ENCODE results near the gene GLRX2.
A peak's percentile ranks its signal among the peaks of the same experiment; 100 is the strongest.
"Not testable (repeated sequence)": the region's sequence is repeated elsewhere in the genome, so short reads cannot be mapped to it uniquely, and the experiment has no call there.

The GLRX2 gene

GRCh38 chr1:193060938-193061337 lies 44.3 kb downstream of the GLRX2 start:
- Histone ChIP-seq H3K9me3 (ENCODE audit: control insufficient read depth in 1 of 2, low read length in 2 of 2) (no peaks in the 10 kb centered on the region), H3K27me3 (ENCODE audit: low read depth, low read length) (no peaks in the 10 kb centered on the region), H3K4me3 (ENCODE audit: low read depth in 1 of 2, low read length in 2 of 2) (peak overlapping the region; percentile 79 to 82), H3K4me1 (ENCODE audit: control insufficient read depth in 1 of 2, insufficient read depth in 2 of 2, low read length in 2 of 2) (peaks cover 14 to 16% of the 10 kb centered on the region in 2 donors), H3K36me3 (ENCODE audit: control insufficient read depth in 1 of 2, insufficient read depth in 2 of 2, low read length in 2 of 2) (peaks cover 0 to 6% of the 10 kb centered on the region in 2 donors), H3K27ac (ENCODE audit: low read length) (peak overlapping the region; percentile 93)

DNA sequence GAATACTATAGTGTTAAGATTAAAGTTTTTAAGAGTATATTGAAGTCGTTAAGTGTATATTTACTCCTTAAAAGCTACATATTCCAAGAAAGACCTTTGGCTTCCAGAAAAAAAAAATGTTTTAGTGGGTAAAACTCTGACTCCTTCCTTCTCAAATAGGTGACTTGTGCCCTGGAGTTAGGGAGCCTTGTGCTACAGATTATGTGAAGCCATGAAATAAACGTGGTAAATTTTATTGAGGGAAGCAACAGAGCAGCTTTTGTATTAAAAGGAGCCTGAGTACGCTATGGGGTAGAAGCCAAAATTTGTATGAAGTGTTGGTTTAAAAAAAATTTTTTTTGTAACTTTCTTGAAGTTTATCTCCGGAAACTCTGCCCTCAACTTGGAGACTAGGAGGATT lies 44.8 kb downstream of the GLRX2 start:
- Histone ChIP-seq H3K36me3 (ENCODE audit: control insufficient read depth in 1 of 2, insufficient read depth in 2 of 2, low read length in 2 of 2) (peaks cover 0 to 6% of the 10 kb centered on the region in 2 donors), H3K27ac (ENCODE audit: low read length) (peak overlapping the region; percentile 93), H3K4me3 (ENCODE audit: low read depth in 1 of 2, low read length in 2 of 2) (peak overlapping the region; percentile 79 to 82), H3K4me1 (ENCODE audit: control insufficient read depth in 1 of 2, insufficient read depth in 2 of 2, low read length in 2 of 2) (peaks cover 14 to 16% of the 10 kb centered on the region in 2 donors), H3K27me3 (ENCODE audit: low read depth, low read length) (no peaks in the 10 kb centered on the region), H3K9me3 (ENCODE audit: control insufficient read depth in 1 of 2, low read length in 2 of 2) (no peaks in the 10 kb centered on the region)

DNA sequence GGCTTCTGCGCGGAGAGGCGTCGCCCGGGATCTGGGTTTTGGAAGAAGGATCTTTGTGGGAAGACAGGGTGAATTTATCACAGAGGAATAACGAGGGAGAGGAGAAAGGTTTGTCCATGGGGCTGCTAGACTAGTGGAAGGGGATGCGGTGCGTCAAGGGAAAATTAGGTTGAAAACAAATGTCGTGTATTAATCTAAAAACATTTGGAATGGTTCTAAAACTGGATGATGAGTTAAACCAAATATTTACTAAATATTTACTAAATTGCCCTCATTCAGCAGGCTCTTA lies 45.2 kb downstream of the GLRX2 start:
- Histone ChIP-seq H3K9me3 (ENCODE audit: control insufficient read depth in 1 of 2, low read length in 2 of 2) (no peaks in the 10 kb centered on the region), H3K36me3 (ENCODE audit: control insufficient read depth in 1 of 2, insufficient read depth in 2 of 2, low read length in 2 of 2) (peaks cover 0 to 6% of the 10 kb centered on the region in 2 donors), H3K4me1 (ENCODE audit: control insufficient read depth in 1 of 2, insufficient read depth in 2 of 2, low read length in 2 of 2) (peaks cover 14 to 16% of the 10 kb centered on the region in 2 donors), H3K27ac (ENCODE audit: low read length) (peak overlapping the region; percentile 93), H3K27me3 (ENCODE audit: low read depth, low read length) (no peaks in the 10 kb centered on the region), H3K4me3 (ENCODE audit: low read depth in 1 of 2, low read length in 2 of 2) (peak overlapping the region; percentile 79 to 82)

- peaks cover 14 to 16% of the 10 kb centered on the region in 2 donors for H3K4me1 ChIP-seq (ENCODE audit: control insufficient read depth in 1 of 2, insufficient read depth in 2 of 2, low read length in 2 of 2)
- peak within 1 kb of the TSS; percentile 79 to 82 for H3K4me3 ChIP-seq (ENCODE audit: low read depth in 1 of 2, low read length in 2 of 2)
- no peaks in the 10 kb centered on the region for H3K27me3 ChIP-seq (ENCODE audit: low read depth, low read length)
- H3K27ac ChIP-seq (ENCODE audit: low read length), result peak within 1 kb of the TSS; percentile 93
- H3K9me3 ChIP-seq (ENCODE audit: control insufficient read depth in 1 of 2, low read length in 2 of 2), result no peaks in the 10 kb centered on the region
- peaks cover 0 to 6% of the 10 kb centered on the region in 2 donors for H3K36me3 ChIP-seq (ENCODE audit: control insufficient read depth in 1 of 2, insufficient read depth in 2 of 2, low read length in 2 of 2)
Measured at GRCh38 chr1:193059282-193060114, 45.7 kb downstream of the GLRX2 start, which contains the start of the genes RO60 and UCHL5. TSS of gene RO60 (plus strand) at chr1:193059612. CDS start at chr1:193069055, 9,443 bp downstream. TSS of gene UCHL5 (minus strand) at chr1:193059360. CDS start at chr1:193059260, 100 bp downstream.

DNA sequence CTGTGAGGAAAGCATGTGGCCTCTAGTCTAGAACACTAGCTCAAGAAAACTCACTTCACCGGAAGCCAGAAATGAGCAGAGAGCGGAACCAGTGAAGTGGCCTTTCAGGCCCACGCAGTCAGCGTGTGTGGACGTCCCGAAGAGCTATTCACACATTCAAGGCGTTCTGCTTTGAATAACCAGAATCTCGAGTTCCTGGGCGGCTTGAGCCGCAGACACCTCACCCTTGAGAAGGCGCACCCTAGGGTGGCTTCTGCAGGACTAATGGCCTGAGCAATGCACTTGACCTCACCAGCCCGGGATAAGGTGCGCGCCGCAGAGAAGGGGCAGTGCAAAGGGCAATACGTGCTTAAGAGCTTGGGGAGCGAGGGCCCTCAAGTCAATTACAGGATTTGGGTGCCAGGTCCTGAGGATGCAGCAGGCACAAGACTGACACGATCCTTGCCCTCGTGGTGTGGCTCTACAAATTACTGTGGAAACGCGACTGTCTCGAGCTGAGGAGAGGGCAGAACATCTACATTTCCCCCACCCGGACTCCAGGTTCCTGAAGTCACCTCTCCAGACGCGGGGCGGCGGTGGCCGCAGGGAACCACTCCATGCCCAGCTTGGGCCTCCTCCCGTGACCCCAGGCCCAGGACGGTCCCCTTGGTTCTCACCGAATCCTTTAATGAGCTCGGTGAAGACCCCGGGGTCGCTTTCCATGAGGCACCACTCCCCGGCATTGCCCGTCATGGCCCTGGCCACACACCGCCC lies 46.5 kb downstream of the GLRX2 start:
- Histone ChIP-seq H3K4me1 (ENCODE audit: control insufficient read depth in 1 of 2, insufficient read depth in 2 of 2, low read length in 2 of 2) (peaks cover 14 to 16% of the 10 kb centered on the region in 2 donors), H3K9me3 (ENCODE audit: control insufficient read depth in 1 of 2, low read length in 2 of 2) (no peaks in the 10 kb centered on the region)

GRCh38 chr1:193054169-193054675 lies 51.0 kb downstream of the GLRX2 start:
- Histone ChIP-seq H3K4me1 (ENCODE audit: control insufficient read depth in 1 of 2, insufficient read depth in 2 of 2, low read length in 2 of 2) (peaks cover 5% of the 10 kb centered on the region in 2 donors), H3K27ac (ENCODE audit: low read length) (no peak overlapping the region)

More for the DNA sequence above, 46.5 kb downstream of the GLRX2 start:
- peak overlapping the region; percentile 79 to 82 for H3K4me3 ChIP-seq (ENCODE audit: low read depth in 1 of 2, low read length in 2 of 2)
- H3K27me3 ChIP-seq (ENCODE audit: low read depth, low read length), result no peaks in the 10 kb centered on the region
- H3K27ac ChIP-seq (ENCODE audit: low read length), result peak overlapping the region; percentile 93
- H3K36me3 ChIP-seq (ENCODE audit: control insufficient read depth in 1 of 2, insufficient read depth in 2 of 2, low read length in 2 of 2), result peaks cover 0 to 6% of the 10 kb centered on the region in 2 donors

GRCh38 chr1:193048913-193049312 lies 56.3 kb downstream of the GLRX2 start:
- not testable (repeated sequence) for H3K4me1 ChIP-seq (ENCODE audit: control insufficient read depth in 1 of 2, insufficient read depth in 2 of 2, low read length in 2 of 2); H3K9me3 ChIP-seq (ENCODE audit: control insufficient read depth in 1 of 2, low read length in 2 of 2); H3K27me3 ChIP-seq (ENCODE audit: low read depth, low read length); H3K4me3 ChIP-seq (ENCODE audit: low read depth in 1 of 2, low read length in 2 of 2); H3K27ac ChIP-seq (ENCODE audit: low read length)
- H3K36me3 ChIP-seq (ENCODE audit: control insufficient read depth in 1 of 2, insufficient read depth in 2 of 2, low read length in 2 of 2), result peaks cover 4 to 24% of the 10 kb centered on the region in 2 donors

More at GRCh38 chr1:193054169-193054675, 51.0 kb downstream of the GLRX2 start:
- Histone ChIP-seq H3K27me3 (ENCODE audit: low read depth, low read length) (no peaks in the 10 kb centered on the region), H3K9me3 (ENCODE audit: control insufficient read depth in 1 of 2, low read length in 2 of 2) (no peaks in the 10 kb centered on the region), H3K36me3 (ENCODE audit: control insufficient read depth in 1 of 2, insufficient read depth in 2 of 2, low read length in 2 of 2) (peaks cover 0 to 6% of the 10 kb centered on the region in 2 donors), H3K4me3 (ENCODE audit: low read depth in 1 of 2, low read length in 2 of 2) (no peak overlapping the region)
